ENCODE measurements around the gene EMILIN2.

The EMILIN2 gene

DNA sequence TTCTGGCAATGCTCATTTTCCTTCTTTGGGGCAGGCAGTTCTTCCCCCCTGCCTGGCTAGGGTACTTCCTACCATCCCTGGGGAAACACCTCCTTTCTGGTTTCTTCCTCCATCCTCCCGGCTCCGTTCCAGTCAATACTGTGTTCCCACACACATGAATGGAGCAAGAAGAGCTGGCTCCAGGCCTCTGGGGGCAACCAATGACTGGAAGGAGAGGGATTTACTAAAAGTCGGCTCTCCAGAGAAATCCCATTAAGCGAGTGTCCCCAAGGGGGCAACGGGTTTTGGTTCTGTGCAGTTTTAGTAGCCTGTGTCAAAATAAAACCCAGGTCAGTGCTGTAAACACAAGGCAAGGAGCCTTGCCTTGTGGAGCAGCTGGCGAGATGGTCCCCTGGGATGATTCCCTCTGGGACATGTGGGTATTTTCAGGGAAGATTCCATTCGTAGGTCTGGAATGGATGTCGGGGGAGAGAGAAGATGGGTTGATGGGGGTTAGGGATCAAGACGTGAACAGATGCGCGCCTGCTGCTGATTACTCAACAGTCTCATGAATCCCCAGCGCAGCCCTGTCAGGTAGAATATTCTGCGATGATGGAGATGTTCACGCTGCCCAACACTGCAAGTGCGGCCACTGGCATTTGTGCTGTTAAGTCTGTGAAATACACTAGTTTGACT is 32.0 kb downstream of the EMILIN2 start:
- DNase-seq (no peak), ATAC-seq (no peak)

DNA sequence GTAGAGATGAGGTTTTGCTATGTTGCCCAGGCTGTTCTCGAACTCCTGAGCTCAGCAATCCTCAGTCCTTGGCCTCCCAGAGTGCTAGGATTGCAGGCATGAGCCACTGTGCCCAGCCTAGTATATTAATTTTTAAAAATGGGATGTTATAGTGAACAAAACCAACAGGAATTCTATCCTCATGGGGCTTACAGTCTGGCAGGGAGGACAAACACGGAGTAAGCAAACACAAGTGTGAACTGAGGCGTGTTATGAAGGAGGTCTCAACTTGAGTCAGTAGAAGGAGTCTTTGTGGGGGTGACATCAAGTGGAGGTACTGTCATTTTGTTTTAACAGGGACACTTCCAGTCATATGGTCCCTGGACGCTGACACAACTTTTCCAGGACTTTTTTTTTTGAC is 33.1 kb downstream of the EMILIN2 start:
- no peak for ATAC-seq
- no peak for DNase-seq

DNA sequence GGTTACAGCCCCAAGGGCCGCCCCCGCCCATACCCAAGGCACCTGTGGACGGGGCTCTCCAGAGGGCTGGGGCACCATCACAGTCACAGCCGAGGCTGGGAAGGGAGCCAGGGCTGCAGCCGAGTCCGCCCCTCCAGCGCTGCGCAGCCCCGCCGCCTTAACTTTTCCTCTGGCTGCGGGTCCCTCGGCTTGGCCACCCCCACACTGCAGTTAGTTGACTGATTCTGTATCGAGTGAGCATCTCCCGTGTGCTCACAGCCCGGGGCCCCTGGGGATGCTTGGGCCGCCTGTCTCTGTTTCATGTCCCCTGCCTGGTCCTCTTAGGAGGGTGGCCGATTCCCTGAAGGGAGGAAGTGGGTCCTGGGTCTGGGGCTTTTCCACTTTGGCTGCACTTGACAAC is 33.7 kb downstream of the EMILIN2 start:
- DNase-seq = no peak
- no peak for ATAC-seq

DNA sequence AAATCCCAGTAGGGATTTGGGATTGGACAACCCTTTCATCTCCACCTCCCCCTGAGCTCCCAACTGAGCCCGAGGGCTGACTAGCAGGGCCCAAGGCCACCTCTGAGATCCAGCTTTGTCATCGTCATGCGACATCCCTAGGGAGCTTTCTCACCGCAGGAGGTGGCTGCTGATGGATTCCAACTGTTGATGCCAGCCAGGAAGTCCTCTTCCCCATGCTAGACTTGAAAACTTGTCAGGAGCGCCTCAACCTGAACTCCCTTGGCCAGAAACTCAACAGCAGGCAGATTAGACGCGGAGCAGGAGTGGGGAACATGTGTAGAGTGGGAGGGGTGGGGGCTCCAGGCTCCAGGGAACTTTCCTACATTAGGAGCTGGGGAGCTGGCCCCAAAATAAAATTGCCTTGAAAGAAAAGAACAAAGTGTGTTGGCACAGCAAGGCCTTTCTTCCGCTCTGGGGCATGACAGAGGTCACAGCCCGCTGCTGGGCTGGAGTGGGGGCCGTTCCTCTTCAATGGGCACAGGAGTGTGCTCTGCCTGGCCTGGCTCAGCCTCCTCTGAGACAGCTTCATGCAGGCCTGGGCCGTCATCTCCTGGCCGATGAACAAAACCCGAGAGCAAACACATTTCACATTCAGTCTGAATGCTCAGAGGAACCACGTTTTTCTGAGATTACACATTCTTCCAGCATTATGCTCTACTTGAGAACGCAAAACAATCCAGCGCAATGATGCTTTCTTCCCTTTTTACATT is 34.5 kb downstream of the EMILIN2 start:
- no peak for DNase-seq
- ATAC-seq = no peak

DNA sequence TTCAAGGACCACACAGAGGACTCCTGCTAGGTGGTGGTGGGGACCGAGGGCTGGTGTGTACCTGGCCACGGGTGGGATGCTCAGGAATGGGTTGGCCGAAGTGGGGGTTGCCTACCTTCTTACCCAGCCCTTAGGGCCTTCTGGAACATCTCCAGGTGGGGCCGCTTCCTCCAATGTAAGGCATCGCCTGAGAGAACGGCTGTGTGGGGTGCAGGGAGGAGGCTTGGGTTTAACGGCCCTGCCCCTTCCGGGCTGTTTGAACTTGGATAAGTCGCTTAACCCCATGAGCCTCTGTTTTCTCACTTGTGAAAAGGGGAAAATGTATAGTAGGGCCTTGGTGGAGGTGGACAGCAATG is 35.0 kb downstream of the EMILIN2 start:
- no peak for DNase-seq
- no peak for ATAC-seq

DNA sequence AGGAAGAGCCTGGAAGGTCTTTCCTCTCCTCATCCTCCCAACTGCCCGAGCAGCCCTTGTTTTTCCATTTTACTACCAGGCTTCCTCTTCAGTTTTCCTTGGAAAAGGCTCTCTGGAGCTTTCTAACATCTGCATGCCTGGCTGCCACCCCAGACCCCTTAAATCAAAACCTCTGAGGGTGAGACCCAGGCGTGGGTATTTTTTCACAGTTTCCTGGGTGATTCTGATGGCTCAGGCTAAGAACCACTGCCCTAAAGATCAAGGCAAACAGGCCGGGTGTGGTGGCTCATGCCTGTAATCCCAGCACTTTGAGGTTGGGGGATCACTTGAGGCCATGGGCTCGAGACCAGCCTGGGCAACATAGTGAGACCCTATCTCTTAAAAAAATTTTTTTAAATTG is 35.4 kb downstream of the EMILIN2 start:
- ATAC-seq (no peak), DNase-seq (no peak)

DNA sequence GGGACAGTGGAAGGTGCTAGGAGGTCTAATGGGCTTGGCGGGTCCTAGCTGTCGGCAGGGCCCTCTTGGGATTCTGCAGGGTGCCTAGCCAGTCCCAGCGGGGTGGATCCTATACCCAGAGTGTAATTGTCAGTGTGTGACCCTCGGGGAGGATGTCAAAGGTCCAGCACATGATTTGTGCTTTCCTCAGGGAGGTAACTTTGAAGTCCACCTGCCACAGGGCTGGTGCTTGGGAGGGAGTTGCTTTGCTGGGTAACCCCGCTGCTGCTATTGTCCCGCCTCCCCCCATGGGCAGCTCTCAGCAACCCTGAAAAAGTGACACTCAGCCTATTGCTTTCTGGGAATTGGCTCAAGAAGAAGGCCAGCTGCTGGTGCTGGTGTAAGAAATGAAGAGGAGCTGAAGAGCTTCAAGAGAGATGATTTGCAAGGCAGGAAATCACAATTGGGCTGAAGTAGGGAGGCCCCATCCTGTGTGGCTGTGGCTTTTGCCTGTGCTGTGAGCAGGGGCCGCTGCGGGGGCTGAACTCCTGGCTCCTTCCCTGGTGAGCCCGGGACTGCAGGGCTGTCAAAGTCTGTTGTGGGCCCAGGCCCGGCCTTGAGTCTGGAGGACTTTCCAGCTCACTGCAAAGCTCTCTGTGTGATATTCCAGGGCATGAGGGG is 36.4 kb downstream of the EMILIN2 start:
- DNase-seq = peak; percentile 61
- ATAC-seq = peak; percentile 93

DNA sequence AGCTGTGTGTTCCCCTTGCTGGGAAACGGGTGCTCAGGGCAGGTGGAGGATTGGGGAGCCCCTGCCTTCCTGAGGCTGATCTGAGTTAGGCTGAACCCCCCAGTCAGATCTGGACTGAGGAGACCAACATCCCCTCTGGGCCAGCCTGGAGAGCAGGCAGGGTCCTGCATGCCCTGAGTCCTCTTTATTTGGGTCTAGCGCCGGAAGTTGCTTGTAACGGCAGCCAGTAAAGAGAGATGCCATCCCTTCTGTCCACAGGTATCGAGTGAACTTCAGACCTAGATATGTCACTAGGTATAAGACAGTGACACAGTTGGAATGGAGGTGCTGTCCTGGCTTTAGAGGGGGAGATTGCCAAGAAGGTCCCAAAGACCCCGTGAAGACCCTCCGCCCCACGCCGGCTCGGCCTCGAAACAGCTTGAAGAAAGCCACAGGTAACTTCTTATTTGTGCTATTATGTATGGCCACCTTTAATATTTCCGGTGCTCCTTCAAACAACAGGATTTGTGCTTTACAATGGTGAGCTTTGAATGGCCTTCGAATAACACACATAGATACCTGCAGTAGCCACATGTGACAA is 38.0 kb downstream of the EMILIN2 start:
- ATAC-seq (no peak), DNase-seq (no peak)

DNA sequence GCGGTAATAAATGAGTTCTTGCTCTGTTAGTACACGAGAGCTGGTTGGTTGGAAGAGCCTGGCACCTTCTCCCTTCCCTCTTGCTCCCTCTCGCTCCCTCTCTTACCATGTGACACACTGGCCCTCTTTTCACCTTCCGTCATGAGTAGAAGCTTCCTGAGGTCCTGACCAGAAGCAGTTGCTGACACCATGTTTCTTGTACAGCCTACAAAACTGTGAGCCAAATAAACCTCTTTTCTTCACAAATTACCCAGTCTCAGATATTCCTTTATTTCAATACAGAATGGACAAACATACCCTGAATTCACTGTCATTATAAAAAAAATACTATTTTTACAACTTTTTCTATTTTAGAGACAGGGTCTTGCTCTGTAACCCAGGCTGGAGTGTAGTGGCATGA is 40.7 kb downstream of the EMILIN2 start:
- DNase-seq = no peak
- ATAC-seq = no peak

DNA sequence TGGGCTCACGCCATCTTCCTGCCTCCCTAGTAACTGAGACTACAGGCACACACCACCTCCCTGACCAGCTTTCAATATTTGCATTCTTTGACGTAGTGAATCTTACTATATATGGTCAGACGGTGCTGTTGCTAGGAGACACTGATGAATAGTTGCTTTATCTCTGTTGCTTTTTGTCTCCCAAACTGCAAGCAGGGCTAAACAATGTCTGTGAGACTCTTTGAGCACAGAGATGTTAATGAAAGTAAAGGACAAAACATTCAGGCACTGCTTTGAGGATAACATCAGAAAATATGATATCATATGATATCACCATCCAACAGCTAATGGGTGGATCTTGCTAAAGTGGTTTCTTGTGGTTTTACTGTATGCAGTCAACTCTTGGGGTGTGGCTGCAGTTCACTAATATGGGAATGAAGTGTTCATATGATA is 43.0 kb downstream of the EMILIN2 start:
- DNase-seq (no peak), ATAC-seq (peak; percentile 56)

DNA sequence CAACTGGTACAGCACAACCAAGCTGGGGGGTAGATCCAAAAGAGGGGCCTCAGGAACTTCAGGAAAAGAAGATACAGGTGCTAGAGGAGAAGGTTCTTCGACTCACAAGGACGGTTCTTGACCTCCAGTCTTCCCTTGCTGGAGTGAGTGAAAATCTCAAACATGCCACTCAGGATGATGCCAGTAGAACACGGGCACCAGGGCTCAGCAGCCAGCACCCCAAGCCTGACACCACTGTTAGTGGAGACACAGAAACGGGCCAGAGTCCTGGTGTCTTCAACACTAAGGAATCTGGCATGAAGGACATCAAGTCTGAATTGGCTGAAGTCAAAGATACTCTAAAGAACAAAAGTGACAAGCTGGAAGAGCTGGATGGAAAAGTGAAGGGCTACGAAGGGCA is 43.8 kb downstream of the EMILIN2 start:
- DNase-seq (no peak), ATAC-seq (no peak)

DNA sequence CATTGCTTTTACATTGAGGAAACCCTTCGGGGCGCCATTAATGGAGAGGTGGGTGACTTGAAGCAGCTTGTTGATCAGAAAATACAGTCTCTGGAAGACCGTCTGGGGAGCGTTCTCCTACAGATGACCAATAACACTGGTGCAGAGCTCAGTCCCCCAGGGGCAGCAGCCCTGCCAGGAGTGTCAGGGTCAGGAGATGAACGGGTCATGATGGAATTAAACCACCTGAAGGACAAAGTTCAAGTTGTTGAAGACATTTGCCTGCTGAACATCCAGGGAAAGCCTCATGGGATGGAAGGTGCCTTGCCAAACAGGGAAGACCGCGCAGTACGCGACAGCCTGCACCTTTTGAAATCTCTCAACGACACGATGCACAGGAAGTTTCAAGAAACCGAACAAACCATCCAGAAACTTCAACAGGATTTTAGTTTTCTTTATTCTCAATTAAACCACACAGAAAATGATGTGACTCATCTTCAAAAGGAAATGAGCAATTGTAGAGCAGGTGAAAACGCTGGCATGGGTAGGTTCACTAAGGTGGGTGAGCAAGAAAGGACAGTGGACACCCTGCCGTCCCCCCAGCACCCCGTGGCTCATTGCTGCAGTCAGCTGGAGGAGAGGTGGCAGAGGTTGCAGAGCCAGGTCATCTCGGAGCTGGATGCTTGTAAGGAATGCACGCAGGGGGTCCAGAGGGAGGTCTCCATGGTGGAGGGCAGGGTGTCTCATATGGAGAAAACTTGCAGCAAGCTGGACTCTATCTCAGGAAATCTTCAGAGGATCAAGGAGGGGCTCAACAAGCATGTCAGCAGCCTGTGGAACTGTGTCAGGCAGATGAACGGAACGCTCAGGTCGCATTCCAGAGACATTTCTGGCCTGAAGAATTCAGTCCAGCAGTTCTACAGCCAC is 45.0 kb downstream of the EMILIN2 start:
- ATAC-seq = peak; percentile 65
- DNase-seq = no peak

DNA sequence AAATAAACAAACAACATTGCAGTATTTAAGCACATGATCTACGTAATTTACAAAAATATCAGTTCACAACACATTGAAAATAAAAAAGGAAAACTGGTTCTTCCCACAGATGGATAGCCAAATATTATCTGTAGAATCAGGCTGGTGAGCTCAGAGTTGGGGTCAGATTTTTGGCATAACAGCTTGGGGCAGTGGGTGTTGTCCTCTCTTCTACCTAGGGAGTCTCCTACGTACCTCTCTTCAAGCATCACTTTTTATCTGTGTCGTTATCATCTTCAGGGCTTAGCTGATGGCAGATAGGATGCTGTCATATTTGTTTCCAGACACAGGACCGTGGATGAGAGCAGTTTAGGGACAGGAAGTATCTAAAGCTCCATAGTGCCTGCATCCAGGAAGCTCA is 46.2 kb downstream of the EMILIN2 start:
- DNase-seq (no peak), ATAC-seq (no peak)

DNA sequence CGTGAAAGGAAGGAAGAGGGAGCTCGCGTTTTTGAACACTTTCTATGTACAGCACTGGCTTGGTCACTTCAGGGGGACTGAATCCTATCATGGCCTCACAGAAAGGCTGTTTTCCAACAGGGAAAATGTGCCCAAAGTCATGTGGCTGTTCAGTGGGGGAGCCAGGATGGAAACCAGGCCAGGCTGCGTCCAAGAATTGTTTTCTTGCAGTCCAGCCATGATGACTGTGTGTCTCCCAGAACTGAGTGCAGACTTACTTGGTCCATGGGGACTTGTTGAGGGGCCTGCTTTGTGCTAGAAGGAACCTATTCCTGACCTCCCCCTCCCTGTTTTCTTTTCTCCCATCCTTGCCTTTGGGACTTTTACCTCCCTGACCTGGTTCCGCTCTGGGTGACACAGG is 46.9 kb downstream of the EMILIN2 start:
- DNase-seq = no peak
- ATAC-seq = no peak

DNA sequence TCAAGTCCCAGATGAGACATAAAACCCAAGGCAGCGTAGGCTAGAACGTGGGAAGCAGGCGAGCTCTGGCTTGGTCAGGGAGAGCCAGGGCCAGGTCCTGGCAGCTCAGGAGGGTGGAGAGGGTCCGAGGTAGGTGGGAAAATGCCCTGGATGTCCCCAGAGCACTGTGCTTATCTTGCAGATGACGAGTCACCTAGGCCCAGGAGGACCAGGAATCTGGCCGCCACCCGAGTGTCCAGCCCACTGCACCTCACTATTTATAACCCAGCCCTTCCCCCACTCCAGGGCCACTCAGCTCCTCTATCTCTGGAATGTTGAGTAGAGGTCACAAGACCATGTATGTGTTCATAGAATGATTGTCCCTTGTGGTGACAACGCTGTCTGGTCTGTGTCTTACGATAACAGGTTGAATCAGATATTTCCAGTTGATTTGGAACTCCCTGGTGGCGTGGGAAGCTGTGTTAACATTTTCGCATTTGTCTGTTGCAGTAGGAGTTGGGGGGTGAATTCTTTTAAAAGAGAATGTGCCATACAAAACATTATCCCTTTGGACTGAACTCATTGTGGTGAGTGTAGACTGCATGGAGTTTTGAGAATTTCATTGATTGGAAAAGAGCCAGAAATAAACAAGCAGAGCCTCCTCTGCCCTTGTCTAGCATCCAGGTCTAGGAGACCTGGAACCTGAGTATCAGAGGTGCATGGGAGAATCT is 47.5 kb downstream of the EMILIN2 start:
- DNase-seq = no peak
- ATAC-seq = no peak

DNA sequence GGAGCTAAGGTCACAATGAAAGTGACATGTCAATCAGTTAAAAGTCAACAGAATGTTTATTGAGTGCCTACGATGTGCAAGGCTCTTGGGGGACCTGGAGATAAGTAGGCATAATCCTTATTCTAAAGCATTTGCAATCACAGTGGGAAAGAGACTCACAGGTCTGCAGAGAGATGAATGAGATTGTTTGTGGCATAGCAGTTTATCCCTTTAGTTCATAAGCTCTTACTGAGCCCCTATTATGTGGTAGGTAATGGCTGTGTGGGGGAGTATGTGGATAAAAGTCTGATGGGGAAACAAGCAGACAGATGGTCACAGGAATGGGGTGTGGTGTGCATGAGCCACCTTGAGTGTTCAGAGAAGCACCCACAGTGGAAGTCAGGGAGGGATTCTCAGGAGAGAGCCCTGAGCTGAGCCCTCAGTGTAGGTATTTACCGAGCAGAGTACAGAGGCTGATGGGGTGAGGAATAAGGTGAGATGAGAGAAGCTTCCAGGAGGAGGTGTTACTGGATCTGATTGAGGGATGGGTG is 48.1 kb downstream of the EMILIN2 start:
- no peak for DNase-seq
- ATAC-seq = no peak

DNA sequence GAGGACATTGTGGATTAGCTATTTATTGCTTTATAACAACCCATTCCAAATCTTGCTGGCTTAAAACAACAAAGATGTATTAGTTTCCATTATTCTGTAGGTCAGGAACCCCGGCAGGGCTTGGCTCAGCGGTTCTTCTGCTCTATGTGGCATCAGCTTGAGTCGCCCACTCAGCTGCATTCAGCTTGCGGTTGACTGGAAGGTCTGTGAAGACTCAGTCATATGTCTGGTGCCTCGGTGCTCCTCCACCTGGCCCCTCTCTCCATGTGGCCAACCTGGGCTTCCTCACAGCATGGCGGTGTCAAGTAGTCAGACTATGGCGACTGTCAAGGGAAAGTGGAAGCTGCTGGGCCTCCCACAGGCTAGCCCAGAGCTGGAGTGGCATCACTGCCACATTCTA is 48.6 kb downstream of the EMILIN2 start:
- no peak for DNase-seq
- ATAC-seq = no peak

DNA sequence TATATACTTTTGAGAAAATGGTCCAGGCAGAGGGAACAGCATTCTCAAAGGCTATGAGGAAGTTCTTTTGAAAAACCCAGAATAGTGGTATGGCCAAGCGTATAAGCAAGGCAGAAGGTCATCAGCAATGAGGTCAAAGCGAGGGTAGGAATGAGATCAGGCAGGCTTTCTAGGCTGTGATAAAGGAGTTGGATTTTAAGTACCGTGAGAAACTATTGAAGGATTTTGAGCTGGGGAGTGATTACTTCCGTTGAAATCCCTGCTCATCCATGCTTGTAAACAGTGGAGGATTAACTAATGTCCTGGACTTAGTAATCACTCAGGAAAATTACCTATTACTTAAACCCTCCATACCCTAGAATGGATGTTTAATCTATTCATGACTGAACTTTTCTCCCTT is 50.2 kb downstream of the EMILIN2 start:
- ATAC-seq (no peak), DNase-seq (no peak)

DNA sequence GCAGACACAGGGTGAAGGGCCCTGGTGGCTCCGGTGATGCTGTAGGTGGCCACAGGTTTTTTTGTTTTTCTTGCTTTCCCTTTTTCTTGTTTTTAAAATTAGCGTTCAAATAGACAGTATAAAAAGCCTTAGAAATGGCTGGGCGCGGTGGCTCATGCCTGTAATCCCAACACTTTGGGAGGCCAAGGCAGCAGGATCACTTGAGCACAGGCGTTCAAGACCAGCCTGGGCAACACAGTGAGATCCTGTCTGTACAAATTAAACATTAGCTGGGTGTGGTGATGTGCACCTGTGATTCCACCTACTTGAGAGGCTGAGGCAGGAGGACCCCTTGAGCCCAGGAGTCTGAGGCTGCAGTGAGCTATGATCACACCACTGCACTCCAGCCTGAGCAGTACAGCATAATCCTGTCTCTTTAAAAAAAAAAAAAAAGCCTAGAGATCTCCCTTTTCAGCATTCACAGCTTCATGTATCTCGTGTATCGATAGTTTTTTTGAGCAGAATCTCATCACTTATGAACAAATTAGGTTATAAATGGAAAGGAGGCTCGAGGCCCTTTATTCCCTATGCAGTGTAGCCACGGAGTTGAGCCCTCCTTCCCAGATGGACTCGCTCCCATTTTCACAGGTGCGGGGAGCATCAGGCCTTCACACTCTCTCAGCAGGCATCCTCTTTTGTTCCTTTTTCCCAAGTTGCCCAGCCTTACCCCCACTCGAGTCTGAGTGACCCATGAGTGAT is 50.8 kb downstream of the EMILIN2 start:
- DNase-seq (no peak), ATAC-seq (peak; percentile 44)

DNA sequence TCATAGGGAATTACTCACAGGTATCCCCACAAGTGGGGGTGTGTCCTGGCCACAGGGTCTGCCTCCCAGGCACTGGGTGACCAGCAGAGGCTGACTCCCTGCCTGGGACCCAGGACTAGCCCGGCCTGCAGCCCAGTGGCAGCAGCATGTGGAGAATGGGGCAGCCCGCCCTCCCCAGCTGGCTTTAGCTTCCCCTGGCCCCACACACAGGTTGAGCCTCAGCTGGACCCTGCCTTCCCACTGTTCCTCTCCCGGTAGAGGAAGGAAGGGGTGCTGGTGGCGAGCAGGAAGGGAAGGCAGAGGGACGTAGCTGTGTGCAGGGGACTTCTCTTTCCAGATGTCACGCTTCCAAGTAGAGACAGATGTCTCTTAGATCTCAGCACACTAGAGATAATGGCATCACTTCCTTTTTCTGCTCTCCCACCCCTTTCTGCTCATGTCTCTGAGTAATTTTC is 51.4 kb downstream of the EMILIN2 start:
- DNase-seq (no peak), ATAC-seq (peak; percentile 6)
